ENCODE measurements around the gene ARHGEF28.

- TF ChIP-seq CTCF (conservative IDR thresholded peaks at IDR 0.05; ENCODE audit: low read depth, low read length): no peak
- no peak for TF ChIP-seq POLR2A (IDR thresholded peaks at IDR 0.05; ENCODE audit: low read depth, low read length)
- TF ChIP-seq CHD1 (IDR thresholded peaks at IDR 0.05; ENCODE audit: low read depth, low read length): no peak
- no peak for TF ChIP-seq MAZ (IDR thresholded peaks at IDR 0.05; ENCODE audit: borderline replicate concordance, low read depth, low read length)
- no peak for TF ChIP-seq CEBPB (IDR thresholded peaks at IDR 0.05; ENCODE audit: low read depth, low read length)
- no peak for TF ChIP-seq MAFK (IDR thresholded peaks at IDR 0.05; ENCODE audit: low read depth, low read length)
Measured at GRCh38 chr5:73856997-73857396, 231.0 kb downstream of the ARHGEF28 start.
